Fibroblast of the aortic adventitia (primary cell): Measurements from ENCODE around the gene SEC22C. TPM values are rescaled to one million over a fixed set of nuclear protein-coding genes. Genes with fewer than 3 reads are reported as not detected.

Source experiments
- DNase-seq: peaks from one replicate; pipeline ENCODE4 v3.0.0-alpha.2; 2010; ENCODE audit warnings: low read depth
- H3K4me3 ChIP-seq: 2 replicates; pipeline ENCODE4 v1.5.1; 2011; ENCODE audit warnings: low read depth, mild to moderate bottlenecking, control low read depth, low read length, moderate library complexity
- total RNA-seq: library from RNA; depleted of rRNA; stranded (reverse); fragments of >200 nt; gene quantifications from 2 replicates; pipeline ENCODE4 v1.2.3, GENCODE V29; 2012; ENCODE audit warnings: low replicate concordance
- TF ChIP-seq, protein P1 (sequence below): IDR thresholded peaks from 2 replicates; pipeline ENCODE4 v1.5.1; 2011; ENCODE audit warnings: mild to moderate bottlenecking, low read length, control low read depth, inconsistent platforms; ENCODE audit not compliant: insufficient read depth

SEC22C gene
- total RNA-seq, 1 donor = 71.9 TPM

DNA sequence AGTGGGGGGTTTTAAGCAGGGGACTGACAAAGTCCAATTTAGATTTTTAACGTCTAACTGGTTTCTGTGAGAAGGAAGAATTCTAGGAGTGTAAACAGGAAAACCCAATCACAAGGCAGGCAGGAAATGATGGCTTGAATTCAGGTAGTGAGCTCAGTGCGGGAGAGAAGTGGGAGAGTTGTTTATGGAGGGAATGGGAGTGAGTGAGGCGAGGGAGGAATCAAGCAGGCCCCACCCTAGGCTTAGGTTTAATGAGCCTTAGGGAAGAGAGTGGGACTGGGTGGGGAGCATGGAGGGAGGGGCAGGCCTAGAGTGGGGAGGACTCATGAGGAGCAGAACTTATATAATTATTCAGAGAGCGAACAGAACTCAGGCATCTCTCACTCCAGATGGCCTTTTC is 61.4 kb downstream of the SEC22C start:
- DNase-seq = no peak

DNA sequence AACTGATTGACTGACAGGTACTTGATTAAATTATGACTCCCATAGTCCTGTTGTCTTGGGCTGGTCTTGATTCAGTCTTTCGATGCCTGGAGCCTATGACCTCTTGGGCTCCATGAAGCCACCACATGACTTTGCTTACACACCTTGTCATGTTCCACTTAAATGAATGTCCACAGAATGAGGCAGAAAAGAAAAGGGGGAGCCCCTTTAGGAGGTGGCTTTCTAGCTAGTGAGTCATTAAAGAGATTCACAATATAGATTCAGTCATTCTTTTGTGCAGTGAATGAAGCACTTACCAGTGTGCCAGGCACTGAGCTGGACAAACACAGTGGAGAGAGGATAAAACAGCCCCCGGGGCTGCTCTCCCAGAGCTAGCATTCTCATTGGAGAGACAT is 62.2 kb downstream of the SEC22C start:
- no peak for DNase-seq
- H3K4me3 ChIP-seq = no peak overlapping the region
- TF ChIP-seq, protein P1, sequence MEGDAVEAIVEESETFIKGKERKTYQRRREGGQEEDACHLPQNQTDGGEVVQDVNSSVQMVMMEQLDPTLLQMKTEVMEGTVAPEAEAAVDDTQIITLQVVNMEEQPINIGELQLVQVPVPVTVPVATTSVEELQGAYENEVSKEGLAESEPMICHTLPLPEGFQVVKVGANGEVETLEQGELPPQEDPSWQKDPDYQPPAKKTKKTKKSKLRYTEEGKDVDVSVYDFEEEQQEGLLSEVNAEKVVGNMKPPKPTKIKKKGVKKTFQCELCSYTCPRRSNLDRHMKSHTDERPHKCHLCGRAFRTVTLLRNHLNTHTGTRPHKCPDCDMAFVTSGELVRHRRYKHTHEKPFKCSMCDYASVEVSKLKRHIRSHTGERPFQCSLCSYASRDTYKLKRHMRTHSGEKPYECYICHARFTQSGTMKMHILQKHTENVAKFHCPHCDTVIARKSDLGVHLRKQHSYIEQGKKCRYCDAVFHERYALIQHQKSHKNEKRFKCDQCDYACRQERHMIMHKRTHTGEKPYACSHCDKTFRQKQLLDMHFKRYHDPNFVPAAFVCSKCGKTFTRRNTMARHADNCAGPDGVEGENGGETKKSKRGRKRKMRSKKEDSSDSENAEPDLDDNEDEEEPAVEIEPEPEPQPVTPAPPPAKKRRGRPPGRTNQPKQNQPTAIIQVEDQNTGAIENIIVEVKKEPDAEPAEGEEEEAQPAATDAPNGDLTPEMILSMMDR = no peak

More for the DNA sequence above, 61.4 kb downstream of the SEC22C start:
- TF ChIP-seq, protein P1 = no peak
- no peak overlapping the region for H3K4me3 ChIP-seq

DNA sequence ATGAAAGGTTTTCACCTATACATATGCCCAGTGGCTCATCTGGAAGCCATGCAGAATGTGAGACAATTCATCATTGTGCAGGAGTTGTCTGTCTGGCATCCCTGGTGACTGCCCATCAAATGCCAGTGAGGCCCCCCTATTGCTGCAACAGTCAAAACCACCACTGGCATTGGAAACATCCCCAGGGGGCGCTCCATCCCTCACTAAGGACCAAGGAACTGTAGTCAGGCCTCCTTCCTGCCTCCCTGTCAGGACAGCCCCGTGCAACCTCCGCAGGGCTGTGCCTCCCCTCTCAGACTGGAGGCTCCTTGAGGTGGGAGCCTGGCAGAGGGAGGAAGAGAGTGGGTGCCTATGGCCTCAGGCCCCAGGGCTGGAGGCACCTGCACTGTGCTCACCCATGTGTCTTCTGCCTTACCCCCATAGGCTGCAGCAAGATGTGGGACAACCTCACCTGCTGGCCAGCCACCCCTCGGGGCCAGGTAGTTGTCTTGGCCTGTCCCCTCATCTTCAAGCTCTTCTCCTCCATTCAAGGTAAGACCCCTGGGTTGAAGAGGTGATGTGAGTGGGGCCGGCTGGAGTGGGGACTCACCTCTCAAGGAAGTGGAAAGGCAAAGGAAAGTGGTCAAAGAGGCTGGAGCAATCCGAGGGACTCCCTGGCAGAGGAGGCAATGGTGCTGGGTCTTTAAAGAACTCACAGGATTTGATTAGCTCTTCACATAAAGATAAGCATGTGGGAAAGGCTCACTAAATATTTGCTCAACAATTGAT is 62.8 kb downstream of the SEC22C start:
- TF ChIP-seq, protein P1 = no peak
- H3K4me3 ChIP-seq = no peak overlapping the region
- no peak for DNase-seq

DNA sequence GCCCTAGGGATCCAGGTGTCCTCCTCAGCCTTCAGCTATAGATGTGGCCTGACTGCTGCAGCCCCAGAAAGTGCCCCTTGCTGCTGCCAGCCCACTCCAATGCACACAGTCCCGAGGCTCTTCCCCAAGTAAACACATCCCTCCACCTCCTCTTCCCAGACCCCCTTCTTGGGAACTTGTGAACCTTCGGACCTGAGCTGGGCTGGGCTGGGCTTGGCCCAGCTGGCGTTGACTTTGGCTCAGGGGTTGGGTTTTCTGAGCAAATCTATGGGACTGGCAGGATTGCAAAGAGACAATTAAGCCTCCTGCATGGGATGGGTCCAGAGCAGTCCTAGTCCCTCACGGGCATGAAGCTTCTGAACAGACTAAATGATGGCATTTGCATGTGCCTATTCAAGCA is 64.7 kb downstream of the SEC22C start:
- no peak for DNase-seq
- no peak overlapping the region for H3K4me3 ChIP-seq
- TF ChIP-seq, protein P1 = no peak

DNA sequence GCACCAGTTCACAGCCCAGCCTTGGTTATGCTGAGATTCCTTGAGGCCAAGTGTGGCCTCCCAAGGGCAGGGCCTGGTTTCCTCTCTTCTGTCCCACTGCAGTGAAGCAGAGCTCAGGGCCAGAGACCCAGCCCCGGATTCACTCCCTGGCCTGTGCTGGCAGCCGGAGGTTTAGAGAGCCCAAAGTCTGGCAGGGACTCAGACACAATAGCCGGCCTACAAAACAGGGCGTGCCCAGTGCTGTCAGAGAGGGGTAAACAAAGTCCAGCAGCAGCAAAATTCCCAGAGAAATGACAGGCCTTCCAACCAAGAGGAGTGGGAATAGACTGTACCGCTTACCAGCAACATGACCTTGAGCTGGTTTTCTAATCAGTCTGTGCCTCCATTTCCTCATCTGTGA is 65.3 kb downstream of the SEC22C start:
- TF ChIP-seq, protein P1 = no peak
- no peak overlapping the region for H3K4me3 ChIP-seq
- DNase-seq = no peak

DNA sequence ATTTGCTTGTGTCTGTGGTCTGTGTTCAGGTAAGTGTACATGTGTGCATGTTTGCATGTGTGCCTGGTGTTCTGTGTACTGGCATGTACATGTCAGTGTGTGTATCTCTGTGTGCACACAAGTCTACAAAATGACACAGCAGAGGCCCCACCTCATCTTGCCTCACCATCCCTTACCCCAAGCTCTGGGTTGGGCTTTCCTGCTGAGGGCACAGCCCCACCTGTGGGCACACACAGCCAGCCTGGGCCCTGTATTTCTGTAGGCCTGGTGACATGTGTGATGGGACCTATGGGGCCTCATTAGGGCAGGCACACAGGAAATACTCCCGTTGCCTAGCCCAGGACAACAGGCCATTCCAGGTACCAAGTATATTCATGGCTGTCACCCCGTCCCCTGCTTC is 65.8 kb downstream of the SEC22C start:
- TF ChIP-seq, protein P1 = no peak
- DNase-seq = no peak
- no peak overlapping the region for H3K4me3 ChIP-seq
